ENCODE results near the gene NTRK2.

Gene NTRK2

DNA sequence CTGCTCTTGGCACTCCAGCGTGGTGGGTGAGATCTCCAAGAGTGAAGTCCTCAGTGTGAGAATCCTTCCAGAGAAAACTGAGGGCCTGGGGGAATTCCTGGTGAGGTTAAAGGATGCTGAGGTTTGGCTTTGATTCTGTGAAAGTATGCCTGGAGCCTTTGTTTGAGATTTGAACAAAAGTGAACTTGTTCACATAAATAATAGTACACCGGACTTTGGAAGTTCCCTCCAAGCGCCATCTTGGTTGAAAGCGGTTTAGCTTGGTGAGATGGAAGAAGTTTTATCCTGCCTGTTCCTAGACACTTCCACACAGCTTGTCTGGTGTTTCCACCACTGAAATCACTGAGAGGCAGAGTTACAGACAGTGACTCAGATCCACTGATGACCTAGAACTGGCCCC, 286.4 kb downstream of the NTRK2 start:
- H3K4me3 ChIP-seq: no peak overlapping the region
- H3K4me2 ChIP-seq: no peak overlapping the region
- TF ChIP-seq Cebpa-rat (IDR thresholded peaks at IDR 0.05): no peak
- no peaks in the 10 kb centered on the region for H4K20me1 ChIP-seq
- no peaks in the 10 kb centered on the region; a peak in 1 of 22 replicates for H3K9me3 ChIP-seq (replicated peaks in 1 of 11)
- H3K36me3 ChIP-seq: no peaks in the 10 kb centered on the region
- no peaks in the 10 kb centered on the region for H3K4me1 ChIP-seq
- H3K27me3 ChIP-seq: no peaks in the 10 kb centered on the region
- no peak overlapping the region for H3K9ac ChIP-seq
- H3K27ac ChIP-seq: no peak overlapping the region

DNA sequence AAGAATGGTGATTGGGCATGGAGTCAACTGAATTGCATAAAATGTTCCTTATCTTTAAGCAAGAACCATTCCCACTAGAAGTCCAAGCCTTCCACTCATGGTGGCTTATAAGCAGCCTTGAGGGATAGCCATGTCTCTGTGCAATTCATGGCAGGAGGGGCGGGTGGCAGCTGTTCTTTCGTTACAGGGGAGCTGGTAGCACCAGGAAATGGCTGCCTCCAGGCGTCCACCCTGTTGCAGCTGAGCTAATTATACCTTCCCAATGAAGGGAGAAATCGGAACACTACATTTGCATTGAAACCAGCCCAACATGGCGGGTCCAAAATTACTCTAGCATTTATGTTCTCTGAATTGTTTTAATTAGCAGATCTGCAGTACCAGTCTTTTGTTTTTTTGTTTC, 289.8 kb downstream of the NTRK2 start:
- no peak overlapping the region for H3K4me2 ChIP-seq
- H3K4me1 ChIP-seq: no peaks in the 10 kb centered on the region
- H3K9ac ChIP-seq: no peak overlapping the region
- no peak overlapping the region for H3K27ac ChIP-seq
- no peak for TF ChIP-seq Cebpa-rat (IDR thresholded peaks at IDR 0.05)
- H3K36me3 ChIP-seq: no peaks in the 10 kb centered on the region
- H4K20me1 ChIP-seq: no peaks in the 10 kb centered on the region
- no peaks in the 10 kb centered on the region; a peak in 1 of 22 replicates for H3K9me3 ChIP-seq (replicated peaks in 1 of 11)
- H3K27me3 ChIP-seq: no peaks in the 10 kb centered on the region
- H3K4me3 ChIP-seq: no peak overlapping the region

DNA sequence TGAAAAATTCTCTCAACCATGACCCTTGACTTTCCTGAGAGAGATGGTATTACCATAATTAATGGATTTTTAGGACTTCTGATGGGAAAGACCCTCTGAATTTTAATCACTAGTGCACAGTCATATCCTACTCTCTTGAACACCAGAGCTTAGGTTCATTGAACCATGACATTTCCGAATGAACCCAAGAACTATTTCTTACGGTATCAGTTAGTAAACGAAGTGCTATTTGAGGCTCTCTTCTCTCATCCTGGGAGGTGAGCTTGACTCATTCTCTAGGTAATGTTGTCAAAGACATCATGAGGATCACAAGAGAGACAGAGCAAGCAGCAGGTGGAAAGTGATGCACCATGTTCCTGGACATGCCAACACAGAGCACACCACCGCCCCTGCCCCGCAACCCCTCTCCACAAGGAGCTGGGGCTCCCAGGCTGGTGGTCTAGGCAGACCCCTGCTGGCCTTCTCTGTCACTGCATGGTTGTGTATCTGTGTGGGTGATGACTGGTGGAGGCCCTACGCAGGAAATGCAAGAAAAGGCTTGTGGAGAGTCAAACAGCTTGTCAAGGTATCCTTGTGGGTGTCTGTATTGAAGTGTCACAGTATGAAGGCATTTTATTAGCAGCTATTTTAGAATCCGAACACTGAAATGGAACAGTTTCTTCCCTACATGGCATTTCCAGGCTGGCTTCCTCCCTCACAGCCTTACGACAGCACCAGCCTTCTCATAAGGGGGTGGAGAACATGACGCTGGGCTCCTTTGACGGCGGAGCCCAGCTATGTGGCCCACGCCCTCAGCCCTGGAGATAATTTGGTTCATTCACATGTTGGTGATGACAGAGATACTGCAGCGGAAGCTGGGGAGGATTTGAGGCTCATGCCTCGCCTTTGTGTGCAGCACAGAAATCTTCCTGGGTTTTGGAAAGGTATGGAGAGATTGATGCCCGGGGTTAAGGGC, 297.6 kb downstream of the NTRK2 start:
- Histone ChIP-seq H3K27me3 (no peaks in the 10 kb centered on the region), H3K4me3 (no peak overlapping the region), H3K4me2 (no peak overlapping the region), H4K20me1 (no peaks in the 10 kb centered on the region), H3K36me3 (no peaks in the 10 kb centered on the region), H3K27ac (no peak overlapping the region), H3K9ac (no peak overlapping the region), H3K4me1 (no peaks in the 10 kb centered on the region), H3K9me3 (replicated peaks in 1 of 11) (no peaks in the 10 kb centered on the region)
- TF ChIP-seq Cebpa-rat (IDR thresholded peaks at IDR 0.05): no peak

DNA sequence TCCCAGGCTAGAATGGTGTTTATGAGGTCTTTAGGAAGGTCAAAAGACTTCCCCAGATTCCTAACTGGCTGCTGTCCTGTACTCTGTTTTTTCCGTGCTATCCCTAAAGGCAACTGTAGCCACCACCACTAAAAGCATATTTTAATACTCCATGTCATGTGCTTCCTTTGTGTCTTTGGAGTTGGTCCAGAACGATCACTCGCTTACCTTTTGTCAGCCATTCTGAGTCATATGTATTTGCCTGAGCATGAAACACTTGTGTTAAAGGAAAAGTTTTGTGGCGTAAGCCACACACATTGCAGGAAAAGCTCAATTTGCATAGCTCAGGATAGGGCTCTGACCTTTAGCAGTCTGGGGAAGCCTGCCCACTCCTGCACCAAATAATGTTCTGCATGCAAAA, 299.6 kb downstream of the NTRK2 start:
- no peaks in the 10 kb centered on the region for H3K9me3 ChIP-seq (replicated peaks in 1 of 11)
- TF ChIP-seq Cebpa-rat (IDR thresholded peaks at IDR 0.05): no peak
- H4K20me1 ChIP-seq: no peaks in the 10 kb centered on the region
- H3K4me1 ChIP-seq: no peaks in the 10 kb centered on the region
- no peaks in the 10 kb centered on the region for H3K27me3 ChIP-seq
- no peak overlapping the region for H3K27ac ChIP-seq
- no peak overlapping the region for H3K4me2 ChIP-seq
- no peak overlapping the region for H3K4me3 ChIP-seq
- H3K9ac ChIP-seq: no peak overlapping the region
- no peaks in the 10 kb centered on the region for H3K36me3 ChIP-seq

DNA sequence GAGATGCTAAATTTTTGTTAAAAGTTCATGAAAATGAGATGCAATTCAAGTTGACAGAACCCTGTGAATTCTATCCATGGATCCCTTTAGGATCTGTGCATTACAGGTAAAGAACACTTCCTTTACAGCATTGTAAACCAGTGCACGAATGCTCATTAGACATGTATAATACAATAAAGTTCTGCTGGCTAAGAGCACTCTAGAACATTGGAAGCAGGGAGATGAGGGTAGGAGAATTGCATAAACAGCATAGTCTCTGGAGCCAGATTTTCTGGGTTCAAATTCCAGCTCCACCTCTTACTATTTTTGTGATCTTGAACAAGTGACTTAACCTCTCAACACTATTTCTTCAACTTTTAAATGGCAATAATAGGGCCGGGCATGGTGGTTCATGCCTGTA, 300.2 kb downstream of the NTRK2 start:
- H3K27ac ChIP-seq: no peak overlapping the region
- TF ChIP-seq Cebpa-rat (IDR thresholded peaks at IDR 0.05): no peak
- H3K4me3 ChIP-seq: no peak overlapping the region
- no peaks in the 10 kb centered on the region for H3K27me3 ChIP-seq
- no peaks in the 10 kb centered on the region for H3K36me3 ChIP-seq
- H4K20me1 ChIP-seq: no peaks in the 10 kb centered on the region
- H3K9me3 ChIP-seq (replicated peaks in 1 of 11): no peaks in the 10 kb centered on the region
- no peak overlapping the region for H3K9ac ChIP-seq
- no peak overlapping the region for H3K4me2 ChIP-seq
- no peaks in the 10 kb centered on the region for H3K4me1 ChIP-seq

DNA sequence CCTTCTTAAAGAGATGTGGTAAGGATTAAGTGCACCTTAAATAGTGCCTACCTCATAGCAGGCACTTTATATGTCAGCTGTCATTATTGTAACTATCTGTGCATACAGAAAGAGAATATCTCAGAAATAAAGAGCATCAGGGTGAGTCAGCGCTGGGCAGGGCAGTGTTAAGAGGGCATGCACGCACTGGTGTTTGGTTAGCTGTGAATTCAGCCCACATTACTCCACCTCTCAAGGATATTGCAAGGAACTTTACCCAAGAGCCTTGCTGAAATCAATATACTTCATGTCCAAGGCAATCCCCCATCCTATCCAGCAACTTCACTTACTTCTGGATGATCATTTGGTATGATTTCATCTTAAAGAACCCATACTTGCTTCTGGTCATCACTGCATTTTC, 300.9 kb downstream of the NTRK2 start:
- no peaks in the 10 kb centered on the region for H4K20me1 ChIP-seq
- TF ChIP-seq Cebpa-rat (IDR thresholded peaks at IDR 0.05): no peak

DNA sequence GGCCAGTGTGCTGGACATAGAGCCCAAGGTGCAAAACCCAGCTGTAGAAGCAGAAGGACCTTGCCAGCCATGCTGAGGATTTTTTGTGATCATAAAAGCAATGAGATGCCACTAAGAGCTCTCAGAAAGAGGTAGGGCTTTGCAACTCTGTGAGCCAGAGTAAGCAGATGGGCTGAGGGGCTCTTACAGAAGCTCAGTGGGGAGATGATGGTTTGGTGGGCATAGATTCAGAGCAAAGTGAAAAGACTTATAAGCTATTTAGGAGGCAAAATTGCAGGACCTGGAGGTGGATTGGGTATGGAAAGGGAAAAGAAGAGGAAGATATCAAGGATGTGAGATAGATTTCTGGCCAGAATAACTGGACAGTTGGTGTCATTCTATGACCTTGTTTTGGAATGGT, 302.0 kb downstream of the NTRK2 start:
- no peaks in the 10 kb centered on the region for H3K4me1 ChIP-seq
- no peaks in the 10 kb centered on the region for H3K27me3 ChIP-seq
- no peaks in the 10 kb centered on the region for H3K36me3 ChIP-seq
- H3K4me2 ChIP-seq: no peak overlapping the region
- no peak overlapping the region for H3K27ac ChIP-seq
- H3K9ac ChIP-seq: no peak overlapping the region
- no peaks in the 10 kb centered on the region for H4K20me1 ChIP-seq
- H3K4me3 ChIP-seq: no peak overlapping the region
- no peak for TF ChIP-seq Cebpa-rat (IDR thresholded peaks at IDR 0.05)
- peaks cover 0 to 7% (median 0%) of the 10 kb centered on the region in 11 experiments; a peak in 1 of 22 replicates for H3K9me3 ChIP-seq (replicated peaks in 1 of 11)

More for the DNA sequence above, 300.9 kb downstream of the NTRK2 start:
- H3K36me3 ChIP-seq: no peaks in the 10 kb centered on the region
- H3K9ac ChIP-seq: no peak overlapping the region
- no peak overlapping the region for H3K27ac ChIP-seq
- no peak overlapping the region for H3K4me2 ChIP-seq
- no peaks in the 10 kb centered on the region for H3K27me3 ChIP-seq
- H3K4me3 ChIP-seq: no peak overlapping the region
- H3K4me1 ChIP-seq: no peaks in the 10 kb centered on the region
- no peaks in the 10 kb centered on the region for H3K9me3 ChIP-seq (replicated peaks in 1 of 11)

DNA sequence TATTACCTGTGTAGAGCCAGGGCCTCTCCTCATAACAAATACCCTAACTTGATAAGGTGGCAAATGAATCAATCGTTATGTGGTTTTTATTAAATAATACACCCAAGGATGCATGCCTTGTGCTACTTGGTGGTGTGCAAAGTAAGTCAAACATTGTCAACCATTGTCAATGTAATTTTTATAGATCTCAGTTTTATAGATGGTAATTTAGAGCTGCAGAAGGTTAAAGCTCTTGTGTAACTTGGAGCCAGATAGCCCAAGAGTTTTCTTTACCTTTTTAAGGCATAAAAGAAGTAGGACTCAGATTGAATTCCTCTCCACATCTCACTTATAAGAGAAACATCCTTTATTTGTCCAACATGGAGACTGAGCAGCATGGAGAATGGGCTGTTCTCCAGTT, 304.7 kb downstream of the NTRK2 start:
- no peak overlapping the region for H3K27ac ChIP-seq
- peaks cover 0 to 7% (median 0%) of the 10 kb centered on the region in 11 experiments; a peak in 1 of 22 replicates for H3K9me3 ChIP-seq (replicated peaks in 1 of 11)
- H3K36me3 ChIP-seq: no peaks in the 10 kb centered on the region
- no peaks in the 10 kb centered on the region for H4K20me1 ChIP-seq
- H3K4me1 ChIP-seq: peaks cover 0 to 8% (median 0%) of the 10 kb centered on the region in 10 experiments; a peak in 1 of 20 replicates
- no peak for TF ChIP-seq Cebpa-rat (IDR thresholded peaks at IDR 0.05)
- no peak overlapping the region for H3K9ac ChIP-seq
- no peaks in the 10 kb centered on the region for H3K27me3 ChIP-seq
- H3K4me2 ChIP-seq: no peak overlapping the region
- no peak overlapping the region for H3K4me3 ChIP-seq

DNA sequence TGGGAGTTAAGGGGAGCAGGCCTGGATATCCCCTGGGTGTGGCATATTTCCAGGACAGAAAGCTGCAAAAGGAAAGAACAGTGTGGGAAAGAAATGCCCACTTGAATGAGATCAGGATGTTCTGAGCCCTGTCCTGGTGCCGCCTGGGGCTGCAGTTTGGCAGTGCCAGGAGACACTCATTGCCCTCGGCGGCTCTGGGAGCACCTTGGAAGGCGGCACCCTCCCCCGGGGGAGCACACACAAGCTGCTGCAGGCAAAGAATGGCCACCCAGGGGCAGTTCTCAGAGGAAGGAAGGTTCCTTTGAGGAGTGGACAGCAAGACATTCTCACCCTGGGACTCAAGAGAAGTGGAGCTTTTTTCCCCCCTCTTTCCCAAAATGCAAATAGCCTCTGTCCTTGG, 305.3 kb downstream of the NTRK2 start:
- H3K4me2 ChIP-seq: no peak overlapping the region
- no peaks in the 10 kb centered on the region for H3K27me3 ChIP-seq
- H3K27ac ChIP-seq: no peak overlapping the region
- peaks cover 0 to 7% (median 0%) of the 10 kb centered on the region in 11 experiments; a peak in 1 of 22 replicates for H3K9me3 ChIP-seq (replicated peaks in 1 of 11)
- H4K20me1 ChIP-seq: no peaks in the 10 kb centered on the region
- H3K4me3 ChIP-seq: no peak overlapping the region
- no peak for TF ChIP-seq Cebpa-rat (IDR thresholded peaks at IDR 0.05)
- peaks cover 0 to 8% (median 0%) of the 10 kb centered on the region in 10 experiments; a peak in 1 of 20 replicates for H3K4me1 ChIP-seq
- H3K36me3 ChIP-seq: no peaks in the 10 kb centered on the region
- no peak overlapping the region for H3K9ac ChIP-seq

DNA sequence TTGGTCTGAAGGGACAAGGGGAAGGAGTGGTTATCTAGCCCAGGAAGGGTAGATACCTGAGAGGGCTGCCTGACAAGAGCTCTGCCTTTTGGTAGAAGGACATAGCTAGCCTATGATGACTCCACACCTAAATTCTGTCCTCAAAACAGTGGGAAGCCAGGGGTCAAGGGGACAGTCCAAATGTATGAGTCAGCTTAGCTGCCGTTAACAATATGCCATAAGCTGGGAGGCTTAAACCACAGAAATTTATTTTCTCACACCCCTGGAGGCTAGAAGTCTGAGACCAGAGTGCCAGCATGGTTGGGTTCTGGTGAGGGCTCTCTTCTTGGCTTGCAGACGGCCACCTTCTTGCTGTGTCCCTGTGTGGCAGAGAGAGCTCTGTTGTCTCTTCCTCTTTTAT, 306.4 kb downstream of the NTRK2 start:
- Histone ChIP-seq H3K4me3 (no peak overlapping the region), H3K27me3 (no peaks in the 10 kb centered on the region), H3K4me2 (no peak overlapping the region), H3K9me3 (replicated peaks in 1 of 11) (peaks cover 0 to 7% (median 0%) of the 10 kb centered on the region in 11 experiments; a peak in 1 of 22 replicates), H4K20me1 (no peaks in the 10 kb centered on the region), H3K9ac (no peak overlapping the region), H3K4me1 (peaks cover 0 to 8% (median 0%) of the 10 kb centered on the region in 10 experiments; a peak in 1 of 20 replicates), H3K27ac (no peak overlapping the region), H3K36me3 (no peaks in the 10 kb centered on the region)
- no peak for TF ChIP-seq Cebpa-rat (IDR thresholded peaks at IDR 0.05)

Data from BLaER1 treated with 17β-estradiol and CSF1 and Interleukin-3, amounts not matched to agents 10 nM and 100 nM (cell line).